Psoas muscle (tissue), 8 donors: Measurements from ENCODE around the gene MRPS18C. TPM values are rescaled to one million over a fixed set of nuclear protein-coding genes. Genes with fewer than 3 reads are reported as not detected.

Experiments
- ATAC-seq, 4 donors: fragments of 200-7000 bp; cut with Tn5 transposase; one replicate each; pipeline ENCODE4 v1.9.1; 2020; ENCODE audit warnings: moderate library complexity in 3 of 4, mild to moderate bottlenecking in 2 of 4
- DNase-seq, 2 donors: peaks; one replicate each; pipeline ENCODE4 v3.0.0-alpha.2; 2020
- H3K27ac ChIP-seq: fragments of 200-600 bp; one replicate; pipeline ENCODE4 v1.8.0; 2022
- H3K27me3 ChIP-seq, 3 donors: fragments of 200-600 bp in 1 of 3; one replicate each; pipeline versions ENCODE4 v1.6.1 to v1.8.0; 2013 to 2022; ENCODE audit warnings: low read length in 2 of 3, mild to moderate bottlenecking in 2 of 3, moderate library complexity in 1 of 3; ENCODE audit not compliant: insufficient read depth in 3 of 3
- H3K36me3 ChIP-seq, 2 donors: fragments of 200-600 bp in 1 of 2; one replicate each; pipeline versions ENCODE4 v1.6.1 to v1.8.0; 2013 to 2022; ENCODE audit warnings: low read depth in 1 of 2, mild to moderate bottlenecking in 1 of 2, moderate library complexity in 1 of 2; ENCODE audit not compliant: insufficient read depth in 1 of 2
- H3K4me1 ChIP-seq: fragments of 200-600 bp; one replicate; pipeline ENCODE4 v1.8.0; 2022
- H3K4me3 ChIP-seq: fragments of 200-600 bp; one replicate; pipeline ENCODE4 v1.8.0; 2022; ENCODE audit warnings: mild to moderate bottlenecking
- H3K9me3 ChIP-seq: fragments of 200-600 bp; one replicate; pipeline ENCODE4 v1.8.0; 2022
- CTCF ChIP-seq: fragments of 200-600 bp; IDR thresholded peaks from one replicate; pipeline ENCODE4 v1.8.0; 2022; ENCODE audit warnings: antibody characterized with exemption
- WGBS, 3 donors: extraction: QIAGEN DNeasy Blood & Tissue Kit; methylation state at CpG; one replicate each; pipeline versions ENCODE4 v1.1.6 to v1.1.7; 2013; 5-methylcytosine and 5-hydroxymethylcytosine counted together
- intact Hi-C, 2 donors: fragments of 100-400 bp; cut with DNase I; formaldehyde crosslinking; loops; one replicate each; pipeline versions ENCODE4 v1.11.0 to v1.14.2; 2022
- polyA plus RNA-seq, 3 donors: library from polyadenylated mRNA; stranded (reverse); fragments of 200-250 nt; gene quantifications; one replicate each; pipeline ENCODE4 v1.2.3, GENCODE V29; 2013
- total RNA-seq, 4 donors: library from RNA; stranded (reverse); fragmentation: NEBNext Ultra II Directional in 2 of 4; extraction: Animal tissue kit (Norgen Biotek cat#: 25700) in 2 of 4; gene quantifications; one replicate each; pipeline versions ENCODE4 v1.2.1 to v1.2.4, GENCODE V29; 2021 to 2023
- donor health status: healthy with polysubstance abuse.
- donor health status: DM: no; HTN: no; CAD: no; lungs with moderate emphysema.
- donor health status: Bipolar disorder and iron deficiency.
- donor health status: healthy.
- donor health status: DM: yes; HTN: yes; CAD: no.
- donor health status: DM: no; HTN: no; CAD: no.
- donor health status: DM: no; HTN: no; CAD: no.
- donor health status: DM: yes; HTN: yes; CAD: no.

Gene MRPS18C
- total and polyA plus RNA-seq, 7 donors, result 35.6 to 78.4 (median 48.9) TPM

- Histone ChIP-seq H3K36me3 (peaks cover 0 to 71% of the 10 kb centered on the region in 2 donors), H3K9me3 (no peaks in the 10 kb centered on the region), H3K4me3 (no peak overlapping the region), H3K27ac (no peak overlapping the region), H3K4me1 (no peaks in the 10 kb centered on the region), H3K27me3 (no peaks in the 10 kb centered on the region)
- WGBS, 3 donors, result 91 to 94% (median 91%) methylated on average over 2 of the region's 2 CpGs
- ATAC-seq (no peak), DNase-seq (no peak)
- no peak for TF ChIP-seq CTCF
- intact Hi-C loops, result no loop called here
Observed at GRCh38 chr4:83473966-83474365, 18.1 kb downstream of the MRPS18C start.

GRCh38 chr4:83484500-83485461 lies 28.9 kb downstream of the MRPS18C start, which contains the start of gene ABRAXAS1:
Gene ABRAXAS1, minus strand, starts transcription at chr4:83485100. Its CDS starts 28 bp downstream, at chr4:83485072.
- intact Hi-C loops, result no loop called here
- H3K9me3 ChIP-seq, result no peaks in the 10 kb centered on the region
- no peak for TF ChIP-seq CTCF

GRCh38 chr4:83486457-83487129 lies 30.7 kb downstream of the MRPS18C start:
- Histone ChIP-seq H3K9me3 (no peaks in the 10 kb centered on the region), H3K27ac (no peak overlapping the region), H3K36me3 (peaks cover 0 to 7% of the 10 kb centered on the region in 2 donors), H3K27me3 (no peaks in the 10 kb centered on the region), H3K4me1 (peaks cover 8% of the 10 kb centered on the region), H3K4me3 (no peak overlapping the region)
- ATAC-seq, result no peak
- WGBS, 3 donors, result 81 to 89% (median 83%) methylated on average over 3 of the region's 3 CpGs
- TF ChIP-seq CTCF, result no peak
- no peak for DNase-seq
- intact Hi-C loops, result no loop called here

More at GRCh38 chr4:83484500-83485461, 28.9 kb downstream of the MRPS18C start, which contains the start of gene ABRAXAS1:
- peaks cover 0 to 23% of the 10 kb centered on the region in 2 donors for H3K36me3 ChIP-seq
- H3K27me3 ChIP-seq, result no peaks in the 10 kb centered on the region
- WGBS, 3 donors, result 0% methylated on average over 53 to 93 of the region's 93 CpGs
- ATAC-seq, result peak; percentile 98 to 99 (median 99)
- DNase-seq, result peak; percentile 95 to 96
- H3K27ac ChIP-seq, result peak within 1 kb of the TSS; percentile 96
- H3K4me3 ChIP-seq, result peak within 1 kb of the TSS; percentile 86
- peaks cover 13% of the 10 kb centered on the region for H3K4me1 ChIP-seq

- 38 to 47% (median 38%) methylated on average over 1 of the region's 1 CpG for WGBS, 3 donors
- no peak for ATAC-seq
- Histone ChIP-seq H3K36me3 (no peaks in the 10 kb centered on the region), H3K27me3 (no peaks in the 10 kb centered on the region), H3K4me3 (no peak overlapping the region), H3K27ac (no peak overlapping the region), H3K9me3 (no peaks in the 10 kb centered on the region), H3K4me1 (peaks cover 3% of the 10 kb centered on the region)
- intact Hi-C loops, result no loop called here
- no peak for DNase-seq
- TF ChIP-seq CTCF, result no peak
Observed at GRCh38 chr4:83489711-83490326, 34.0 kb downstream of the MRPS18C start.
